ENCODE data around the gene MUCL1. TPM values are rescaled to one million over a fixed set of nuclear protein-coding genes. Genes with fewer than 3 reads are reported as not detected.

The MUCL1 gene
- total and polyA plus RNA-seq, 4 donors, result 1.5 to 84.1 (median 2.4) TPM; not detected in 1

GRCh38 chr12:54863948-54864618 is 9.8 kb downstream of the MUCL1 start:
- Histone ChIP-seq H3K27ac (ENCODE audit: low read depth in 1 of 2, low read length in 1 of 2) (no peak overlapping the region), H3K9me3 (ENCODE audit: control insufficient read depth in 4 of 4, insufficient read depth in 3 of 4, low read length in 3 of 4) (no peaks in the 10 kb centered on the region), H3K36me3 (ENCODE audit: control insufficient read depth in 4 of 4, insufficient read depth in 4 of 4, low read length in 4 of 4) (no peaks in the 10 kb centered on the region), H3K9ac (ENCODE audit: insufficient read depth in 1 of 2, low read length in 2 of 2) (no peak overlapping the region), H3K27me3 (ENCODE audit: control insufficient read depth in 3 of 3, insufficient read depth in 3 of 3, low read length in 2 of 3) (peaks cover 0 to 2% (median 0%) of the 10 kb centered on the region in 3 donors), H3K4me3 (no peak overlapping the region), H3K4me1 (ENCODE audit: control insufficient read depth in 5 of 5, insufficient read depth in 5 of 5, low read length in 5 of 5) (no peaks in the 10 kb centered on the region)
- TF ChIP-seq CTCF (IDR thresholded peaks at IDR 0.05; ENCODE audit: control extremely low read depth, extremely low read depth), result no peak
- WGBS, 2 donors, result 50 to 68% methylated on average over 1 of the region's 1 CpG
- no peak for DNase-seq
- no peak for ATAC-seq (ENCODE audit: insufficient read depth, low FRiP score)

- Histone ChIP-seq H3K4me1 (ENCODE audit: control insufficient read depth in 5 of 5, insufficient read depth in 5 of 5, low read length in 5 of 5) (no peaks in the 10 kb centered on the region), H3K4me3 (no peak overlapping the region), H3K9me3 (ENCODE audit: control insufficient read depth in 4 of 4, insufficient read depth in 3 of 4, low read length in 3 of 4) (no peaks in the 10 kb centered on the region), H3K27ac (ENCODE audit: low read depth in 1 of 2, low read length in 1 of 2) (no peak overlapping the region), H3K36me3 (ENCODE audit: control insufficient read depth in 4 of 4, insufficient read depth in 4 of 4, low read length in 4 of 4) (no peaks in the 10 kb centered on the region), H3K9ac (ENCODE audit: insufficient read depth in 1 of 2, low read length in 2 of 2) (no peak overlapping the region), H3K27me3 (ENCODE audit: control insufficient read depth in 3 of 3, insufficient read depth in 3 of 3, low read length in 2 of 3) (no peaks in the 10 kb centered on the region)
- ATAC-seq (ENCODE audit: insufficient read depth, low FRiP score), result no peak
- no peak for DNase-seq
- TF ChIP-seq CTCF (IDR thresholded peaks at IDR 0.05; ENCODE audit: control extremely low read depth, extremely low read depth), result no peak
- WGBS, 2 donors, result 89 to 94% methylated on average over 4 of the region's 4 CpGs
These were observed 11.5 kb downstream of the MUCL1 start for GRCh38 chr12:54865683-54866324.

GRCh38 chr12:54868690-54869089 is 14.4 kb downstream of the MUCL1 start:
- no peak for ATAC-seq (ENCODE audit: insufficient read depth, low FRiP score)
- Histone ChIP-seq H3K9ac (ENCODE audit: insufficient read depth in 1 of 2, low read length in 2 of 2) (no peak overlapping the region), H3K36me3 (ENCODE audit: control insufficient read depth in 4 of 4, insufficient read depth in 4 of 4, low read length in 4 of 4) (no peaks in the 10 kb centered on the region), H3K4me1 (ENCODE audit: control insufficient read depth in 5 of 5, insufficient read depth in 5 of 5, low read length in 5 of 5) (no peaks in the 10 kb centered on the region), H3K27ac (ENCODE audit: low read depth in 1 of 2, low read length in 1 of 2) (no peak overlapping the region), H3K27me3 (ENCODE audit: control insufficient read depth in 3 of 3, insufficient read depth in 3 of 3, low read length in 2 of 3) (no peaks in the 10 kb centered on the region), H3K4me3 (no peak overlapping the region), H3K9me3 (ENCODE audit: control insufficient read depth in 4 of 4, insufficient read depth in 3 of 4, low read length in 3 of 4) (no peaks in the 10 kb centered on the region)
- 74 to 86% methylated on average over 2 of the region's 2 CpGs for WGBS, 2 donors
- no peak for TF ChIP-seq CTCF (IDR thresholded peaks at IDR 0.05; ENCODE audit: control extremely low read depth, extremely low read depth)
- no peak for DNase-seq
